D721Med (cell line): ENCODE results near the gene SRSF7.
"Not testable (repeated sequence)": the region's sequence is repeated elsewhere in the genome, so short reads cannot be mapped to it uniquely, and the experiment has no call there.

Source experiments
- DNase-seq: peaks from one replicate; pipeline ENCODE4 v3.0.0; 2011; ENCODE audit warnings: low spot score; ENCODE audit not compliant: insufficient read length
- FAIRE-seq: peaks from 2 replicates; lab custom pipeline; 2011; peaks lifted over from hg19 to GRCh38; lab: Jason Lieb, UNC
- TF ChIP-seq, protein P1 (sequence below): IDR thresholded peaks from 2 replicates; pipeline ENCODE4 v1.5.1; 2012; ENCODE audit warnings: mild to moderate bottlenecking, control low read depth; ENCODE audit not compliant: insufficient read depth; ENCODE audit errors: missing control alignments

The SRSF7 gene

GRCh38 chr2:38722271-38723061, 28.7 kb downstream of the SRSF7 start:
- DNase-seq: no peak
- FAIRE-seq: no peak
- TF ChIP-seq, protein P1, sequence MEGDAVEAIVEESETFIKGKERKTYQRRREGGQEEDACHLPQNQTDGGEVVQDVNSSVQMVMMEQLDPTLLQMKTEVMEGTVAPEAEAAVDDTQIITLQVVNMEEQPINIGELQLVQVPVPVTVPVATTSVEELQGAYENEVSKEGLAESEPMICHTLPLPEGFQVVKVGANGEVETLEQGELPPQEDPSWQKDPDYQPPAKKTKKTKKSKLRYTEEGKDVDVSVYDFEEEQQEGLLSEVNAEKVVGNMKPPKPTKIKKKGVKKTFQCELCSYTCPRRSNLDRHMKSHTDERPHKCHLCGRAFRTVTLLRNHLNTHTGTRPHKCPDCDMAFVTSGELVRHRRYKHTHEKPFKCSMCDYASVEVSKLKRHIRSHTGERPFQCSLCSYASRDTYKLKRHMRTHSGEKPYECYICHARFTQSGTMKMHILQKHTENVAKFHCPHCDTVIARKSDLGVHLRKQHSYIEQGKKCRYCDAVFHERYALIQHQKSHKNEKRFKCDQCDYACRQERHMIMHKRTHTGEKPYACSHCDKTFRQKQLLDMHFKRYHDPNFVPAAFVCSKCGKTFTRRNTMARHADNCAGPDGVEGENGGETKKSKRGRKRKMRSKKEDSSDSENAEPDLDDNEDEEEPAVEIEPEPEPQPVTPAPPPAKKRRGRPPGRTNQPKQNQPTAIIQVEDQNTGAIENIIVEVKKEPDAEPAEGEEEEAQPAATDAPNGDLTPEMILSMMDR: no peak

GRCh38 chr2:38720613-38721241, 30.4 kb downstream of the SRSF7 start:
- DNase-seq (no peak), FAIRE-seq (no peak)
- TF ChIP-seq, protein P1: no peak

DNA sequence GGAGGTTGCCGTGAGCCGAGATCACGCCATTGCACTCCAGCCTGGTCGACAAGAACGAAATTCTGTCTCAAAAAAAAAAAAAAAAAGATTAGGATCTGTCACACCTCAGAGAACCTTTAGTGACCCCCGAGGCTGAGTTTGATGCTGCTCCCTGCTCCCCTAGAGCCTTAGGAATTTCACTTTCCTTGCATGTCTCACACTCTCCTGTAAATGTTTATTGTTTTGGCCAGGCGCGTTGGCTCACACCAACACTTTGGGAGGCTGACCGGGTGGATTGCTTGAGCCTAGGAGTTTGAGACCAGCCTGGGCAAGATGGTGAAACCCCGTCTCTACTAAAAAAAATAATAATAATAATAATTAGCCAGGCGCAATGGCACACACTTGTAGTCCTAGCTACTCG, 31.5 kb downstream of the SRSF7 start:
- DNase-seq: no peak
- TF ChIP-seq, protein P1: no peak
- no peak for FAIRE-seq

DNA sequence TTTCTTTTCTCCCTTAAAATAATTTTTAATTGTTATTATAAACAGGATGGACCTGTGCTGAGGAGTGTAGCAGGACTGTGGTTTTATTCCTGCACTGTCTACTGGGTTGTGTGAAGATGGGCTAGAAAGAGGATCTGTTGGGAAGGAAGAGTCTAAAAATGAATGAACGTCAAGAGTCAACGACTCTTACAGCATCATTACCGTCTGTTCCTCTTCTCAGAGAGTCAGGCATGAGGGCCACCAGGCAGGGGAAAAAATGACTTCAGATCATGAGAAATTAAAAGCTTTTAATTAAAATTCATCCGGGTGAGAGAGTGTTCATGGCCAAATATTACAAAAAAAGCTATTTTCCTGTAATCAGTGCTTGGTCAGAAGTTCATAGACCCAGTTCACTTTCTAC, 32.6 kb downstream of the SRSF7 start:
- DNase-seq (no peak), FAIRE-seq (no peak)
- TF ChIP-seq, protein P1: no peak

GRCh38 chr2:38716185-38716584, 35.0 kb downstream of the SRSF7 start:
- FAIRE-seq: no peak
- no peak for DNase-seq
- TF ChIP-seq, protein P1: no peak

DNA sequence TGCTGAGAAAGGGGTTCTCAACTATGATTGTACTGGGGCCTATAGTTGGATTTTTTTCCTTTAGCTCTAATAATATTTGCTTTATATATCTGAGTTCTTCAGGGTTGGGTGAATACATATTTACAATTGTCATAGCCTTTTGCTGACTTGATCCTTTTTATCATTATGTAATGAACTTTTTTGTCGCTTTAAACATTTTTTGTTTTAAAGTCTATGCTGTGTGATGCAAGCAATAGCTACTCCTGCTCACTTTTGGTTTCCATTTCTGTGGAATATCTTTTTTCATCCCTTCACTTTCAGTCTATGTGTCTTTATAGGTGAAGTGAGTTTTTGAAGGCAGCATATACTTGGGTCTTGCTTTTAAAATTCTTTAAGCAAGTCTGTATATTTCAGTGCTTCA, 36.2 kb downstream of the SRSF7 start:
- FAIRE-seq, DNase-seq: not testable (repeated sequence)

- FAIRE-seq: no peak
- TF ChIP-seq, protein P1: no peak
- DNase-seq: no peak
These were observed 37.8 kb downstream of the SRSF7 start for GRCh38 chr2:38713338-38713737.
